SJCRH30 (cell line): Measurements from ENCODE around the gene SYK. TPM values are rescaled to one million over a fixed set of nuclear protein-coding genes. Genes with fewer than 3 reads are reported as not detected.
A peak's percentile ranks its signal among the peaks of the same experiment; 100 is the strongest.

Experiments used
- DNase-seq, 2 experiments: peaks; one replicate each; pipeline ENCODE4 v3.0.0-alpha.2; 2015 to 2020
- H3K27ac ChIP-seq: fragments of 250-450 bp; sonication (Bioruptor Pico); 2 replicates; pipeline ENCODE4 v1.5.1; 2020; ENCODE audit warnings: mild to moderate bottlenecking, moderate library complexity
- H3K27me3 ChIP-seq: fragments of 250-450 bp; sonication (Bioruptor Pico); 2 replicates; pipeline ENCODE4 v1.5.1; 2020; ENCODE audit warnings: mild to moderate bottlenecking, moderate library complexity
- H3K36me3 ChIP-seq: fragments of 250-450 bp; sonication (Bioruptor Pico); 2 replicates; pipeline ENCODE4 v1.5.1; 2020; ENCODE audit warnings: mild to moderate bottlenecking, moderate library complexity
- H3K4me1 ChIP-seq: fragments of 250-450 bp; sonication (Bioruptor Pico); 2 replicates; pipeline ENCODE4 v1.5.1; 2020; ENCODE audit warnings: mild to moderate bottlenecking, moderate library complexity
- H3K4me3 ChIP-seq: fragments of 250-450 bp; sonication (Bioruptor Pico); 2 replicates; pipeline ENCODE4 v1.5.1; 2020; ENCODE audit warnings: mild to moderate bottlenecking, moderate library complexity
- H3K9me3 ChIP-seq: fragments of 250-450 bp; sonication (Bioruptor Pico); replicated peaks from 2 replicates; pipeline ENCODE4 v1.5.1; 2020; ENCODE audit warnings: mild to moderate bottlenecking, moderate library complexity
- total RNA-seq: library from RNA; depleted of rRNA; stranded (reverse); fragments of >200 nt; shearing (Covaris generic); gene quantifications from 2 replicates; pipeline ENCODE4 v1.2.3, GENCODE V29; 2014

Gene SYK
- total RNA-seq, 1 experiment from 2014 or later, result not detected

DNA sequence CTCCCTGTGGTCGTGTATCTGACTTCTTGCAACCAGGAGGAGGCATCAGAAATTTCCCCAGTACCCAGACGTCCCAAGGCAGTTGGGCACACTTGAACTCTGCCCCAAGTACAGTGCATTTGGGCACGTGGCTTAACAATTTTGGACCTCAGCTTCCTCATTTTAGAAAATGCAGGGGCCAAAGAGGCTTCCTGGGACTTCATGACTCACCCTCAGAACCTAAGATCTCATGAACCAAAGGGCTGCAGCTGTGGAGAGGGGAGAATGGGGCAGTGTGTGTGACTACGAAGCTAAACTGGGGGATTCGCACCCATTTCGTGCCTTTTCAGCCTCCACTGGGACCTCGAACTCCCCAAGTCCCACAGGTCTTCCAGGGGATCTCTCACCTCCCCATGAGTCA, 59.2 kb downstream of the SYK start:
- Histone ChIP-seq H3K4me3 (no peak overlapping the region), H3K27ac (no peak overlapping the region), H3K36me3 (no peaks in the 10 kb centered on the region), H3K27me3 (no peaks in the 10 kb centered on the region), H3K9me3 (no peaks in the 10 kb centered on the region), H3K4me1 (no peaks in the 10 kb centered on the region)
- DNase-seq, result no peak

DNA sequence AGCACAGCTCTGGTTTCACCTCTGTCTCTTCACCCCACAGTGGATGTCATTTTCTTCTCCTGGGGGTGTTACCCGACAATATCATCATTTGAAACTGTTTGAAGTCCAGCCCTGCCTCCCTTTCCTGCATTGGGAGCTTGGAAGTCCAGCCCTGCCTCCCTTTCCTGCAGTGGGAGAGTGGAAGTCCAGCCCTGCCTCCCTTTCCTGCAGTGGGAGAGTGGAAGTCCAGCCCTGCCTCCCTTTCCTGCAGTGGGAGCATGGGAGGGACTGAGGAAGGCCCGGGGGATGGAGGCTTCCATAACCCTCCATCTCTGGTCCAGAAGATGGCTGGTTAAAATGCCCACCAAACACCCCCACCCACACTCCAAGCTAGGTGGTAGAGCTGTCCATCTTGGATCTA, 59.8 kb downstream of the SYK start:
- H3K4me1 ChIP-seq, result no peaks in the 10 kb centered on the region
- no peaks in the 10 kb centered on the region for H3K9me3 ChIP-seq
- H3K4me3 ChIP-seq, result no peak overlapping the region
- H3K36me3 ChIP-seq, result no peaks in the 10 kb centered on the region
- H3K27me3 ChIP-seq, result no peaks in the 10 kb centered on the region
- no peak overlapping the region for H3K27ac ChIP-seq
- no peak for DNase-seq

DNA sequence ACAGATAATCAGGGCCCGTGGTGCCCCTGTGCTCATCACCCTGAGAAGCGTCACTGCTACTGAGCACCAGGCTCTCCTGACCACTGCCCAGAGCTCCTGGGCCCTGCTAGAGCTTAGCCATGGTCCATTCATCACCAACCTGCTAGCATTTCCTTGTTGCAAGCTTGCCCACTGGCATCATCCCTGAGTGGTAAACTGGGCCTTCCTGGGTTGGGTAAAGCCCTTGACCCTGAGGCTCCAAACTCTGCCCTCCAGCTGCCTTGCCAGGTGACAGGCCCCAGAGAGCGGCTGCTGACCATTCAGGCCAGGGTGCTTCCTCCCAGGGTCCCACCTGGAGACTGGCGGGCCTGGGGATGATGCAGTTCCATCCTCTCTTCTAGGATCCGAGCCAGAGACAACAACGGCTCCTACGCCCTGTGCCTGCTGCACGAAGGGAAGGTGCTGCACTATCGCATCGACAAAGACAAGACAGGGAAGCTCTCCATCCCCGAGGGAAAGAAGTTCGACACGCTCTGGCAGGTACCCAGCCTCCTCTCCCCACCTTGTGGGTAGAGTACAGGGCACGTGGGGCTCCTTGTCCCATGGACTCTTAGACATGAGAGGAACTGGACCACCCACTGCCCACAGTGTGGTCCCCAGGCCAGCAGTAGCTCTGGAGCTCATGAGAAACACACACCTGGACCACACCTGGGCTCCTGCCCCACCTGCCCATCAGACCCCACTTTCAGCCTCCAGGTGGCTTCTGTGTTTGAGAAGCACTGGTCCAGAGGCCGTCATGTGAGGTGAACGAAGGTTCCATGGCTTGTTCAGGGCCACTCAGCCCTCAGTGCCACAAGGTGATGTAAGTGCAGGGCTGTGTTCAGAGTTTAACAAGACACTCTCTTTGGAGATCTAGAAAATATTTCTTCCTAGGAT, 60.5 kb downstream of the SYK start:
- Histone ChIP-seq H3K4me3 (no peak overlapping the region), H3K27me3 (no peaks in the 10 kb centered on the region), H3K9me3 (no peaks in the 10 kb centered on the region), H3K36me3 (no peaks in the 10 kb centered on the region), H3K4me1 (no peaks in the 10 kb centered on the region), H3K27ac (no peak overlapping the region)
- DNase-seq, result no peak

DNA sequence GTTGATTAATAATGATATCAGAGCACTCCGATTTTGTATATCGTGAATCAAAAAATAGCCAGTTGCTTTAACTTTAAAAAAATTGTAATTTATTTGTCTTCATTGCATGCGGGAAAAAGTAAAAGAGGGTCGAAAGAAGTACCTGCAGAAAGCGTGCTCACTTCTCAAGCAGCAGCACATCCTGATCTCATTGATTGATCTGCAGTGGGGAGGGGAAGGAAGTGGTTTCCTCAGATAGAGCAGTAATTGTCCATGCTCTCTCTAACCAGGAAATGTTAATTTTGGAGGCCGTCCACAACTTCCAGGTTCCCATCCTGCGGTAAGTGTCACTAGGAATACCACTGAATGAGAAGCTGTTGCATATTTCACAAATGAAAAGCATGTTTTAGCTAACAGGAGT, 63.2 kb downstream of the SYK start:
- H3K4me1 ChIP-seq, result no peaks in the 10 kb centered on the region
- H3K27me3 ChIP-seq, result no peaks in the 10 kb centered on the region
- no peak overlapping the region for H3K4me3 ChIP-seq
- no peaks in the 10 kb centered on the region for H3K9me3 ChIP-seq
- H3K36me3 ChIP-seq, result no peaks in the 10 kb centered on the region
- no peak for DNase-seq
- no peak overlapping the region for H3K27ac ChIP-seq

DNA sequence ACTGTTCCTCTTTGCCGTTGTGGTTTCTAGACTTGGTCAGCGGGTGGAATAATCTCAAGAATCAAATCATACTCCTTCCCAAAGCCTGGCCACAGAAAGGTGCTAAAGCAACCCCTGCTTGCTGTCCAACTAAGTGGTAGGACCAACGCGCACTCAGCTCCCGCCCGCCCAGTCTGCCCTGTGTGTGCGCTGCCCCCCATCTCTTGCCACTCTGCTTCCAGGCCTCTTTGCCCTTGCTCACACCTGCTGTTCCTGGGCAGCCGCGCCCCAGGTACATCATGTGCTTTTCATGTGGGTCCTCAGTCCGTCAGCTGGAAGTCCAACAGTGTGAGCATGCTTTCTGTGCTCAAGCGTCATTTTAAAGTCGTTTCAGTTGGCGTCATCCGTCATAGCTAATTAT, 65.5 kb downstream of the SYK start:
- H3K9me3 ChIP-seq, result no peaks in the 10 kb centered on the region
- DNase-seq, result no peak
- no peak overlapping the region for H3K27ac ChIP-seq
- H3K36me3 ChIP-seq, result no peaks in the 10 kb centered on the region
- no peak overlapping the region for H3K4me3 ChIP-seq
- H3K4me1 ChIP-seq, result no peaks in the 10 kb centered on the region
- no peaks in the 10 kb centered on the region for H3K27me3 ChIP-seq

DNA sequence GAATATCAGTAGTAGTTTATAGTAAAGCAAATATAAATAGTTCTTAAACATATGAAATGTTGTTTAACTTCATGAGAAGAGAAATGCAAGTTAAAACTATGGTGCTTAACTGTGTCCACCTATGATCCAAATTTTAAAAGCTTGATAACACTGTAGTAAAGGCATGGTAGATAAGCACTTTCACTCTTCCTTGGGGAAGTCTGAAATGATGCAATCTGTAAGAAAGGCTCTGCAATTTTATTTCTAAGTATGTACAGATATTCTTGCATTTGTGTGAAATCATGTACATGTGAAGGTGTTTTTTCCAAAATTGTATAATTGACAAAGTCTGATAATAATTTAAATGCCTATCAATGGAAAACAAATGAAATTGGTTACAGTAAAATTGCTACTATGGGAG, 66.9 kb downstream of the SYK start:
- no peak overlapping the region for H3K4me3 ChIP-seq

DNA sequence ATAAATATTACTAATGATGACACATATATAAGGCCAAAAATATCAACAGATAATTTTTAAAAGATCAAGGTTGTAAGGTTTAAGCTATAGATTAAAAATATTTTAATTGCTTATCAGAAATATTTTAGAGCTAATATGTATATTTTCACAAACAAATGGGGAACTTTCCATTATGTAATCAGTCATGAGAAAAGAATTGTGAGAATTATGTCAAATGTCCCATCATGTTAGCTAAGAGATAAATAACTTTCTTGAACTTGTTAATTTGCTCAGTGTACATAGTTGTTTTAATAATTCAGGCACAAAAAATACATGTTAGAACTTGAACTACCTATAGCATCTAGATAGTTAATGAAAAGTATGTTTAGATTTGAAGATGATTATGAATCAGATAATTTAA, 67.7 kb downstream of the SYK start:
- Histone ChIP-seq H3K27me3 (no peaks in the 10 kb centered on the region), H3K36me3 (no peaks in the 10 kb centered on the region), H3K4me1 (no peaks in the 10 kb centered on the region), H3K9me3 (no peaks in the 10 kb centered on the region), H3K27ac (no peak overlapping the region), H3K4me3 (no peak overlapping the region)
- DNase-seq, result no peak

More for the DNA sequence above, 66.9 kb downstream of the SYK start:
- Histone ChIP-seq H3K27ac (no peak overlapping the region), H3K27me3 (no peaks in the 10 kb centered on the region), H3K36me3 (no peaks in the 10 kb centered on the region), H3K4me1 (no peaks in the 10 kb centered on the region), H3K9me3 (no peaks in the 10 kb centered on the region)
- DNase-seq, result no peak

DNA sequence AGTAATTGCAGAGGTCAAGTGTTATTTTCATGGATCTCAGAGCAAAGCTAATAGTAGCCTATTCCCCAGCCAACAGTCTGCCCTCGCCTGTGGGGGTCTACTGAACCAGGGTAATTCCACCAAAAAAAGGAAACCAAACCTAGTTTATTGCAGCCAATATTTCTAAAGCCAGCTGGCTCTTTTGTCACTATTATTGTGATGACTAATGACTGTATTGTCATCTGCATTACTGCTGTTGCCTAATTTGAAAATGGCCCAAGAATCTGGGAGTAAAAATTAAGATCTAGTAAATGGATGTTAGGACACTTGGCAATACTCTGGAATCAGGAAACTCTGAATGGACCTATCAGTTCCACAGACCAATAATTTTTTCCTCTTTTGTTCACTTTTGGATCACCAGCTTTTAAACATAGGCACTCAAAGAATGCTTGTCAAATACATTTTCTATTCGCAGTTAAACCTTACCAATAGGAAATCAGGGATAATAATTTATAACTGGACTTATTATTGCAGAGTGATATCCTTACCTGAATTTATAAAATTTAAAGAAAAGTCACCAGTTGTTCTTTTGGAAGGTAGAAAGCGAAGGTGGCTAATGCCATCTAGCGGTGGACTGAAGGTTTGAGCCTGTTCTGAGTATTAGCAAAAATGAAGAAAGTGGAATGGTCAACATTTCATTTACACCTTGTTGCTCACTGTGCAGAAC, 69.2 kb downstream of the SYK start:
- Histone ChIP-seq H3K4me1 (no peaks in the 10 kb centered on the region), H3K4me3 (no peak overlapping the region), H3K9me3 (no peaks in the 10 kb centered on the region), H3K27me3 (no peaks in the 10 kb centered on the region), H3K27ac (no peak overlapping the region), H3K36me3 (no peaks in the 10 kb centered on the region)
- DNase-seq, result peak in 1 of 2 experiments; percentile 68

DNA sequence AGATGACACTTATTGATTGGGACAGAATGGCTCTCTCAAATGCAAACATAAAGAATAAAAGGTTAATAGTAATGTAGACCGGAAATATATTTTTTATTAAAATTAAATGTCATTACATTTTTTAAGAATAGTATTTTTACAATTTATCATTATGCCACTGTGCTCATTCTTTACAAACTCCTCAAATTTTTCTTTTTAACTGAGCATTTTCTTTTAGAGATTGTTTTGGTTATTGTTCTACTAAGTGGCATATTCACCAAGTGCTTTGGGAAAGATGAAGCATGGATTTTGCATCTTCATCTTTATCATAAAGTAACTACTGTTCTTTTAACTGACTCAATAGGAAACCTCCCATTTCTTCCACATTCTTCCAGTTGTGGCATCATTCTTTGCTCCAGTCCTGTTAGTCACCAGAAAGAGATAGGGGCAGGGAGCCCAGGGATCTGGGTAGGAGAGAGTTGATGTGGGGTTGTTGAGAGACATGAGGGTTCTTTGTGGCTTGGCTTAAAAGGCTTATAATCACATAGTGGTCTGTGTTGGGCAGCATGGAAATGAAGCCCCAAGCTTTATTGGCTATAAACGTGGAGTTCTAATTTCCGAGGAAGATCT, 69.8 kb downstream of the SYK start:
- no peak for DNase-seq
- H3K9me3 ChIP-seq, result no peaks in the 10 kb centered on the region
- H3K4me3 ChIP-seq, result no peak overlapping the region
- no peaks in the 10 kb centered on the region for H3K36me3 ChIP-seq
- no peak overlapping the region for H3K27ac ChIP-seq
- H3K27me3 ChIP-seq, result no peaks in the 10 kb centered on the region
- H3K4me1 ChIP-seq, result no peaks in the 10 kb centered on the region

DNA sequence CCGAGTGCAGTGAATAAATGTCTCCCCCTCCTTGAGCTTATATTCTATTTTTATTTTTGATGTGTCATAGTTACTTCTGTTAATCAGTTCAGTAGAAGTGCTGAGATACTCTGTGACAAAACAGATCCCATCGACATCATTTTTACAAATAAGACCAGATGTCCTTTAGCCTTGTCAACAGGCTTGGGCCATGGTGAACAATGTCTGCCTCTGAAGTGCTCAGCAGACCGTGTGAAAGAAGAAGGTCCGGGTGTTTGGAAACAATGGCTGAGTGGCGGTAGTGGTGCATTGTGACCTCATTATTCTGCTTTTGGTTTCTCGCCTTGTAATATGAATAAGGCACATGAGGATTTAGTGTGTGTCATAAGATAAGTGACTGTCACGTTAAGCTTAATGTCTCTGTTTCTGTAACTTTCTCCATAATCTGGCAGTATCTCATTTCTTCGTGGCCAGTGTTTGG, 71.2 kb downstream of the SYK start:
- Histone ChIP-seq H3K9me3 (no peaks in the 10 kb centered on the region), H3K36me3 (no peaks in the 10 kb centered on the region), H3K4me3 (no peak overlapping the region), H3K4me1 (no peaks in the 10 kb centered on the region), H3K27ac (no peak overlapping the region), H3K27me3 (no peaks in the 10 kb centered on the region)
- DNase-seq, result no peak

DNA sequence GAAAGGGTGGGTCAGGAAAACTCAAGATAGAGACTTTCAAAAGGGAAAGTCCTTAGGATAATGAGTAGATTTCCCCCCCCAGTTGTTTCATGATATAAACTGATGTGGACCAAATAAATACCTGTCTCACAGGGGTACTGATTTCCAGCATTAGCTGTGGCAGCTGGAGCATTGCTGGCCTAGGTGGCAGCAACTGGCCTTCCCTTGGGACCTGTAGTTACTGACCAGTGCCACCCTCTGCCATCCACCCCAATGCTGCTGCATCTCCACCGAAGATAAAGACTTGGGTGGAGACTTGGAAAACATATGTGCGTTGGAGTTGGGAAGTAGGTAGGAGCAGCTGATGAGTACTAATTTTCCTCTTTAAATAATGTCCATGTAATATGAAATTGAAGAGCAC, 71.8 kb downstream of the SYK start:
- Histone ChIP-seq H3K27me3 (no peaks in the 10 kb centered on the region), H3K4me3 (no peak overlapping the region), H3K4me1 (no peaks in the 10 kb centered on the region), H3K36me3 (no peaks in the 10 kb centered on the region), H3K27ac (no peak overlapping the region), H3K9me3 (no peaks in the 10 kb centered on the region)
- no peak for DNase-seq

DNA sequence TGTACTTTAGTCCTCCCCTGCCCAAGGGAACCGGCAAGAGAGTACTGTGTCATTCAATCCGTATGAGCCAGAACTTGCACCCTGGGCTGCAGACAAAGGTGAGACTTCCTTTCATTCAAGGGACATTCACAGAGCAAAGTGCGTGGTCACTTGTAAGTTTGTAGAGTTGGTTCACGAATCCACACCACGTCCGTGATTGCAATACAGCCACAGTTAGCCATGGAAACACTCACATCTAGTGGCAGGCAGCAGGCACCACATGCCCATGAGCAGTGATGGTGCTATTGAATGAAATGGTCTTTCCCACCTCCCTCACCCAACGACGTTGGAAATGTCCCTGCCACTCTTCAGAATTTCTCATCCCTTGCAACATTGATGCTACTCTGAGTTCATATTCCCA, 72.6 kb downstream of the SYK start:
- H3K27ac ChIP-seq, result no peak overlapping the region
- H3K36me3 ChIP-seq, result no peaks in the 10 kb centered on the region
- H3K4me3 ChIP-seq, result no peak overlapping the region
- H3K9me3 ChIP-seq, result no peaks in the 10 kb centered on the region
- H3K4me1 ChIP-seq, result no peaks in the 10 kb centered on the region
- H3K27me3 ChIP-seq, result no peaks in the 10 kb centered on the region
- no peak for DNase-seq

DNA sequence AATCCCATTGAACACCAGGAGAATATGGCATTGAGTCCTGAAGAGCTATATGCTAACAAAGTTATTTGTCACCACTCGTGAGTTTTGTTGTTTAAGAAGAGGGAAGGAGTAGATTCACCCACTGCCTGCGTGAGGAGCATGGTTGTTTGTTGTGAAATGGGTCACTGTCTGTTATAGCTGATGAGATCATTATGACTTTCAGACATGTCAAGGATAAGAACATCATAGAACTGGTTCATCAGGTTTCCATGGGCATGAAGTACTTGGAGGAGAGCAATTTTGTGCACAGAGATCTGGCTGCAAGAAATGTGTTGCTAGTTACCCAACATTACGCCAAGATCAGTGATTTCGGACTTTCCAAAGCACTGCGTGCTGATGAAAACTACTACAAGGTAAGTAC, 76.9 kb downstream of the SYK start:
- H3K4me1 ChIP-seq, result no peaks in the 10 kb centered on the region
- no peaks in the 10 kb centered on the region for H3K27me3 ChIP-seq
- H3K9me3 ChIP-seq, result no peaks in the 10 kb centered on the region
- H3K4me3 ChIP-seq, result no peak overlapping the region
- H3K27ac ChIP-seq, result no peak overlapping the region
- DNase-seq, result no peak
- no peaks in the 10 kb centered on the region for H3K36me3 ChIP-seq

DNA sequence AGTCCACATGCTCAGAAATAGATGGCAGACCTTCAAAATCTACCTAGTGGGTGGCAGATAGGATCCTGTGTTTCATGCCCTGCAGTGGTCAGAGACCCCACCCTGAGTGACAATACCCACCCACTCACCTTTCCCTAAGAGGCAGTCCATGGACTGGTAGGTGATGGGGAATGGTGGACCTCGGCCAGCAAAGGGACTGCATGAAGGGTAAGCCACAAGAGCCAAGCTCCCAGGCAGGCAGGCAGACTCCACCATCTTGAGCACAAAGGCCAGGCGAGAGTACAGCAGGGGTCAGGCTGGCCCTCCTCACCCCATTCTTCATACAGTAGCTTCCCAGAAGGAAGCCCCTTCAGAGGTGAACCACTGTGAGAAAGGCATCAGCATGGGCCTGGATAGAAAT, 78.4 kb downstream of the SYK start:
- Histone ChIP-seq H3K4me1 (no peaks in the 10 kb centered on the region), H3K36me3 (no peaks in the 10 kb centered on the region), H3K27me3 (no peaks in the 10 kb centered on the region), H3K4me3 (no peak overlapping the region), H3K9me3 (no peaks in the 10 kb centered on the region), H3K27ac (no peak overlapping the region)
- DNase-seq, result no peak

DNA sequence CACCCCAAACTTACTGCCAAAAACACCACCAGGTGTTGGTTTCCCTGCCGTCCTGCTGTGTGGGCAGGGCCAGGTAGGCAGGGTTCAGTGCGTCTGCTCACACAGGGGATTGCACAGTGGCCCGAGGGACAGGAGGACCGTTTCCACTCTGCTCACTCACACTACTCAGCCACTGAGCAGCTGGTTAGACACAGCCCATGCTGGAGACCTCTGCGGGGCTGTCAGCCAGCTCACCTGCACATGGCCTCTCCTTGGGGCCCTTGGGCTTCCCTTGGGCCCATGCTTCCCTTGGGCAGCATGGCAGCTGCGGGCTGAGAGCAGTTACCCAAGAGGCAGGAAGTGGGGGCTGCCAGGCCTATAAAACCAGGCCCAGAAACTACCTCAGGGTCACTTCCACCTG, 79.0 kb downstream of the SYK start:
- Histone ChIP-seq H3K9me3 (no peaks in the 10 kb centered on the region), H3K4me1 (no peaks in the 10 kb centered on the region), H3K27ac (no peak overlapping the region), H3K27me3 (no peaks in the 10 kb centered on the region), H3K4me3 (no peak overlapping the region), H3K36me3 (no peaks in the 10 kb centered on the region)
- DNase-seq, result no peak
